GM18951 (cell line): Measurements from ENCODE around the gene ANXA11.

Experiments
- POLR2A ChIP-seq: IDR thresholded peaks from 4 replicates; pipeline ENCODE4 v1.6.1; 2011; ENCODE audit warnings: mild to moderate bottlenecking; ENCODE audit not compliant: insufficient read length, insufficient read depth; ENCODE audit errors: extremely low read depth
- in situ Hi-C: fragments of 300-500 bp; cut with MboI; formaldehyde crosslinking; loops from one replicate; pipeline ENCODE4 v1.12.0; 2022; ENCODE audit warnings: low sequenced_read_pairs, mixed read lengths, inconsistent platforms; ENCODE audit not compliant: unreplicated experiment

Gene ANXA11

GRCh38 chr10:80144696-80145131, 60.6 kb downstream of the ANXA11 start:
- no peak for TF ChIP-seq POLR2A
- in situ Hi-C loops: no loop called here

GRCh38 chr10:80144067-80144695, 61.2 kb downstream of the ANXA11 start:
- TF ChIP-seq POLR2A: no peak
- in situ Hi-C loops: no loop called here

- in situ Hi-C loops: no loop called here
- TF ChIP-seq POLR2A: no peak
These were observed 63.5 kb downstream of the ANXA11 start for GRCh38 chr10:80141696-80142460.

- in situ Hi-C loops: no loop called here
- TF ChIP-seq POLR2A: no peak
These were observed 65.1 kb downstream of the ANXA11 start for GRCh38 chr10:80140251-80140650.

- TF ChIP-seq POLR2A: no peak
- in situ Hi-C loops: loop anchor here (10.0 kb wide), 1 partner anchor 634 kb away; no protein-coding TSS in a partner anchor
These were observed 66.1 kb downstream of the ANXA11 start for GRCh38 chr10:80139265-80139664.

GRCh38 chr10:80137920-80138319, 67.4 kb downstream of the ANXA11 start:
- in situ Hi-C loops: loop anchor here (10.0 kb wide), 1 partner anchor 633 kb away; no protein-coding TSS in a partner anchor
- TF ChIP-seq POLR2A: no peak

- in situ Hi-C loops: loop anchor here (10.0 kb wide), 1 partner anchor 632 kb away; no protein-coding TSS in a partner anchor
- no peak for TF ChIP-seq POLR2A
These were observed 68.1 kb downstream of the ANXA11 start for GRCh38 chr10:80137031-80137862.

- no peak for TF ChIP-seq POLR2A
- in situ Hi-C loops: loop anchor here (10.0 kb wide), 1 partner anchor 631 kb away; no protein-coding TSS in a partner anchor
These were observed 69.2 kb downstream of the ANXA11 start for GRCh38 chr10:80136134-80136571.

- in situ Hi-C loops: loop anchor here (10.0 kb wide), 1 partner anchor 629 kb away; no protein-coding TSS in a partner anchor
These were observed 71.7 kb downstream of the ANXA11 start for GRCh38 chr10:80133687-80134086.

- no peak for TF ChIP-seq POLR2A
These were observed 72.1 kb downstream of the ANXA11 start for GRCh38 chr10:80133206-80133605.

GRCh38 chr10:80132299-80133139, 72.8 kb downstream of the ANXA11 start, which contains the start of gene PLAC9:
Gene PLAC9, plus strand, starts transcription at chr10:80132730. Its CDS starts 33 bp downstream, at chr10:80132763.
- in situ Hi-C loops: loop anchor here (10.0 kb wide), 1 partner anchor 628 kb away; no protein-coding TSS in a partner anchor
- TF ChIP-seq POLR2A: no peak

More at GRCh38 chr10:80133206-80133605, 72.1 kb downstream of the ANXA11 start:
- in situ Hi-C loops: loop anchor here (10.0 kb wide), 1 partner anchor 628 kb away; no protein-coding TSS in a partner anchor

- in situ Hi-C loops: loop anchor here (10.0 kb wide), 1 partner anchor 627 kb away; no protein-coding TSS in a partner anchor
- TF ChIP-seq POLR2A: no peak
These were observed 73.8 kb downstream of the ANXA11 start for GRCh38 chr10:80131499-80131901.
